Measurements from ENCODE around the gene LSM4.

GRCh38 chr19:18310118-18310909, 12.6 kb downstream of the LSM4 start:
- TF ChIP-seq, protein P1, sequence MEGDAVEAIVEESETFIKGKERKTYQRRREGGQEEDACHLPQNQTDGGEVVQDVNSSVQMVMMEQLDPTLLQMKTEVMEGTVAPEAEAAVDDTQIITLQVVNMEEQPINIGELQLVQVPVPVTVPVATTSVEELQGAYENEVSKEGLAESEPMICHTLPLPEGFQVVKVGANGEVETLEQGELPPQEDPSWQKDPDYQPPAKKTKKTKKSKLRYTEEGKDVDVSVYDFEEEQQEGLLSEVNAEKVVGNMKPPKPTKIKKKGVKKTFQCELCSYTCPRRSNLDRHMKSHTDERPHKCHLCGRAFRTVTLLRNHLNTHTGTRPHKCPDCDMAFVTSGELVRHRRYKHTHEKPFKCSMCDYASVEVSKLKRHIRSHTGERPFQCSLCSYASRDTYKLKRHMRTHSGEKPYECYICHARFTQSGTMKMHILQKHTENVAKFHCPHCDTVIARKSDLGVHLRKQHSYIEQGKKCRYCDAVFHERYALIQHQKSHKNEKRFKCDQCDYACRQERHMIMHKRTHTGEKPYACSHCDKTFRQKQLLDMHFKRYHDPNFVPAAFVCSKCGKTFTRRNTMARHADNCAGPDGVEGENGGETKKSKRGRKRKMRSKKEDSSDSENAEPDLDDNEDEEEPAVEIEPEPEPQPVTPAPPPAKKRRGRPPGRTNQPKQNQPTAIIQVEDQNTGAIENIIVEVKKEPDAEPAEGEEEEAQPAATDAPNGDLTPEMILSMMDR (IDR thresholded peaks at IDR 0.05; ENCODE audit: extremely low read depth in 1 of 2, insufficient read depth in 1 of 2, low read depth in 1 of 2, low read length in 2 of 2) = no peak
- TF ChIP-seq MYC (IDR thresholded peaks at IDR 0.05; ENCODE audit: low read depth, low read length) (no peak), POLR2AphosphoS5 (IDR thresholded peaks at IDR 0.05; ENCODE audit: insufficient read depth, low read depth, low read length) (no peak), POLR2A (IDR thresholded peaks at IDR 0.05; ENCODE audit: low read depth, low read length) (no peak), EZH2 (IDR thresholded peaks at IDR 0.05; ENCODE audit: borderline replicate concordance, low read depth, low read length, severe bottlenecking) (no peak), MAX (IDR thresholded peaks at IDR 0.05; ENCODE audit: insufficient read depth, insufficient read length) (no peak), JUN (IDR thresholded peaks at IDR 0.05; ENCODE audit: borderline replicate concordance, insufficient read depth, insufficient read length, low read depth) (no peak)
